Left lung (tissue), 10 donors: Measurements from ENCODE around the gene CSGALNACT2. TPM values are rescaled to one million over a fixed set of nuclear protein-coding genes. Genes with fewer than 3 reads are reported as not detected.
A peak's percentile ranks its signal among the peaks of the same experiment; 100 is the strongest.

Source experiments
- ATAC-seq: fragments of 200-7000 bp; cut with Tn5 transposase; one replicate; pipeline ENCODE4 v1.9.1; 2020; ENCODE audit warnings: moderate library complexity
- DNase-seq, 4 donors: peaks; one replicate each; pipeline ENCODE4 v3.0.0-alpha.2; 2013 to 2020
- H3K27ac ChIP-seq, 2 donors: fragments of 200-600 bp; sonication (generic) in 1 of 2; one replicate each; pipeline versions ENCODE4 v1.5.0 to v1.8.0; 2020 to 2021
- H3K27me3 ChIP-seq, 2 donors: fragments of 200-600 bp; sonication (generic) in 1 of 2; one replicate each; pipeline versions ENCODE4 v1.5.0 to v1.8.0; 2020 to 2021
- H3K36me3 ChIP-seq, 2 donors: fragments of 200-600 bp; sonication (generic) in 1 of 2; one replicate each; pipeline versions ENCODE4 v1.5.0 to v1.8.0; 2020 to 2021
- H3K4me1 ChIP-seq, 2 donors: fragments of 200-600 bp; one replicate each; pipeline ENCODE4 v1.8.0; 2021
- H3K4me3 ChIP-seq, 2 donors: fragments of 200-600 bp; sonication (generic) in 1 of 2; one replicate each; pipeline versions ENCODE4 v1.5.0 to v1.8.0; 2020 to 2021; ENCODE audit warnings: mild to moderate bottlenecking in 1 of 2
- H3K9me3 ChIP-seq, 2 donors: fragments of 200-600 bp; sonication (generic) in 1 of 2; one replicate each; pipeline versions ENCODE4 v1.5.0 to v1.8.0; 2020 to 2021
- CTCF ChIP-seq, 2 donors: fragments of 200-600 bp; sonication (generic) in 1 of 2; IDR thresholded peaks; one replicate each; pipeline versions ENCODE4 v1.5.0 to v1.8.0; 2021; ENCODE audit warnings: antibody characterized with exemption in 2 of 2
- intact Hi-C, 2 donors: fragments of 100-400 bp; cut with DNase I; formaldehyde crosslinking; loops; one replicate each; pipeline versions ENCODE4 v1.11.2 to v1.14.2; 2022
- polyA plus RNA-seq, 6 donors: library from polyadenylated mRNA; unstranded; fragments of 120-200 nt; gene quantifications; one replicate each; pipeline ENCODE4 v1.2.1, GENCODE V29; 2013; ENCODE audit not compliant: insufficient read length in 6 of 6
- total RNA-seq, 2 donors: library from RNA; stranded (reverse); fragmentation: NEBNext Ultra II Directional; extraction: Animal tissue kit (Norgen Biotek cat#: 25700); gene quantifications; one replicate each; pipeline ENCODE4 v1.2.1, GENCODE V29; 2021
- donor health status: DM: no; HTN: yes; CAD: no.
- donor health status: DM: no; HTN: no; CAD: no.

CSGALNACT2 gene
- total and polyA plus RNA-seq, 8 donors: 31.4 to 45.0 (median 36.6) TPM

GRCh38 chr10:43100366-43100765 lies 37.9 kb upstream of the CSGALNACT2 start:
- Histone ChIP-seq H3K27ac (no peak overlapping the region), H3K4me3 (no peak overlapping the region), H3K27me3 (peaks cover 12 to 50% of the 10 kb centered on the region in 2 donors), H3K9me3 (no peaks in the 10 kb centered on the region), H3K4me1 (peaks cover 8 to 10% of the 10 kb centered on the region in 2 donors), H3K36me3 (no peaks in the 10 kb centered on the region)
- DNase-seq (no peak), ATAC-seq (no peak)
- intact Hi-C loops: loop anchor here in 1 of 2 donors (5.0 kb wide), 1 partner anchor 228 kb away; no protein-coding TSS in a partner anchor
- no peak for TF ChIP-seq CTCF (IDR thresholded peaks at IDR 0.05)

- no peak overlapping the region for H3K27ac ChIP-seq
- no peaks in the 10 kb centered on the region for H3K9me3 ChIP-seq
- intact Hi-C loops: loop anchor here in 1 of 2 donors (5.0 kb wide), 1 partner anchor 230 kb away; no protein-coding TSS in a partner anchor
- no peak for TF ChIP-seq CTCF (IDR thresholded peaks at IDR 0.05)
- peaks cover 12 to 50% of the 10 kb centered on the region in 2 donors for H3K27me3 ChIP-seq
- no peaks in the 10 kb centered on the region for H3K36me3 ChIP-seq
- DNase-seq (no peak), ATAC-seq (no peak)
- no peak overlapping the region for H3K4me3 ChIP-seq
- peaks cover 8 to 20% of the 10 kb centered on the region in 2 donors for H3K4me1 ChIP-seq
These were observed 36.0 kb upstream of the CSGALNACT2 start for GRCh38 chr10:43102063-43102828.

GRCh38 chr10:43105102-43105955 lies 32.9 kb upstream of the CSGALNACT2 start:
- ATAC-seq (peak; percentile 98), DNase-seq (peak; percentile 79 to 96 (median 82))
- Histone ChIP-seq H3K9me3 (no peaks in the 10 kb centered on the region), H3K36me3 (no peaks in the 10 kb centered on the region), H3K27me3 (peaks cover 12 to 44% of the 10 kb centered on the region in 2 donors), H3K4me3 (peak overlapping the region; percentile 39 to 60), H3K27ac (no peak overlapping the region), H3K4me1 (peaks cover 8 to 22% of the 10 kb centered on the region in 2 donors)
- intact Hi-C loops: no loop called here
- peak; percentile 98 to 100 for TF ChIP-seq CTCF (IDR thresholded peaks at IDR 0.05)

- no peaks in the 10 kb centered on the region for H3K36me3 ChIP-seq
- H3K27ac ChIP-seq: no peak overlapping the region
- H3K4me1 ChIP-seq: peaks cover 8 to 25% of the 10 kb centered on the region in 2 donors
- peak in 1 of 4 donors; percentile 53 for DNase-seq
- intact Hi-C loops: no loop called here
- H3K27me3 ChIP-seq: peaks cover 12 to 44% of the 10 kb centered on the region in 2 donors
- TF ChIP-seq CTCF (IDR thresholded peaks at IDR 0.05): no peak
- no peak overlapping the region for H3K4me3 ChIP-seq
- no peak for ATAC-seq
- H3K9me3 ChIP-seq: no peaks in the 10 kb centered on the region
These were observed 32.4 kb upstream of the CSGALNACT2 start for GRCh38 chr10:43105956-43106229.
